ENCODE measurements around the gene COX6A2. TPM values are rescaled to one million over a fixed set of nuclear protein-coding genes. Genes with fewer than 3 reads are reported as not detected.
A peak's percentile ranks its signal among the peaks of the same experiment; 100 is the strongest.
"Not testable (repeated sequence)": the region's sequence is repeated elsewhere in the genome, so short reads cannot be mapped to it uniquely, and the experiment has no call there.

COX6A2 gene
- polyA plus RNA-seq, 3 donors, result 0.55 to 0.92 (median 0.86) TPM

DNA sequence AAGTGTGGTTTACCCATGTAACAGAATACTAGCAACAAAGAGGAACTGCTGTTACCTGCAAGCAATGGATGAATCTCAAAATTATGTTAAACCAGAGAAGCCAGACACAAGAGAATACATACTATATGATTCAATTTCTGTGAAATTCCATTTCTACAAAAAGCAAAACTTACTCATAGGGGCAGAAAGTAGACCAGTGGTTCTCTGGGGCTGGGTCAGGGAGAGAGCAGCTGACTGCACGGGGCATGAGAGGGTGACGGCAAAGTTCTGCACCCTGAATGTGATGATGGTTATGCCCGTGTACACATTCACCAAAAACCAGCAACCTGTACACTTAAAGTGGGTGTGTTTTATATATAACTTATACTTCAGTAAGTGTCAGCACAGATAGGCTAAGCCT is 11.4 kb upstream of the COX6A2 start:
- no peak for DNase-seq (ENCODE audit: low read depth in 3 of 3, low spot score in 2 of 3)

DNA sequence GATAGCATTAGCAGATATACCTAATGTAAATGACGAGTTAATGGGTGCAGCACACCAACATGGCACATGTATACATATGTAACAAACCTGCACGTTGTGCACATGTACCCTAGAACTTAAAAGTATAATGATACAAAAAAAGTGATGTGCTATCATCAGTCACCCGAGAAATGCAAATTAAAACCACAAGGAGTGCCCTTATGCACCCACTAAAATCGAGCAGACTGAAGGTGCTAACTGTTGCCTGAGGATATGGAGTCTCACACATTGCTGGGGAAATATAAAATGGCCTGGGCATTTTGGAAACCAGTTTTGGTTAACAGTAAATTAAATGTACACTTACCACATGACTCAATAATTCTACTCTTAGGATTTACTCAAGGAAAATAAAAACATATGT is 10.9 kb upstream of the COX6A2 start:
- DNase-seq (ENCODE audit: low read depth in 3 of 3, low spot score in 2 of 3), result not testable (repeated sequence)

DNA sequence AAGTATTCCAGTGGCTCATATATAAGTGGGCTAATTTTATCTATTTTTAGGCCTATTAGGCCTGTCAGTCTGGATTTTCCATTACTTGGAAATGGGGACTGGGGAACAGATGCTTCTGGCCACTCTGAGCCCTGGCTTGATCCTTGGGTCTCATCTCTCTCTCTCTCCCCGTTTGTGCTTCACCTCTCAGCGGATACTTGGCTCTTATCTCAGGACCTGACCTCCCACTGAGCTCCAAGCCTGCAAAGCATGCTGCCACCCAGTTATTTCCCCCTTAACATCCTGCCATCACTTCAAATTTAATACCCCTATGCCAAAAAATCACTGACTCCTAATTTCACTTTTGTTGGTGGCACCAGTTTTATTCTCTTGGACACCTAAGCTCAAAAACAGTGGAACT is 10.3 kb upstream of the COX6A2 start:
- no peak for DNase-seq (ENCODE audit: low read depth in 3 of 3, low spot score in 2 of 3)

DNA sequence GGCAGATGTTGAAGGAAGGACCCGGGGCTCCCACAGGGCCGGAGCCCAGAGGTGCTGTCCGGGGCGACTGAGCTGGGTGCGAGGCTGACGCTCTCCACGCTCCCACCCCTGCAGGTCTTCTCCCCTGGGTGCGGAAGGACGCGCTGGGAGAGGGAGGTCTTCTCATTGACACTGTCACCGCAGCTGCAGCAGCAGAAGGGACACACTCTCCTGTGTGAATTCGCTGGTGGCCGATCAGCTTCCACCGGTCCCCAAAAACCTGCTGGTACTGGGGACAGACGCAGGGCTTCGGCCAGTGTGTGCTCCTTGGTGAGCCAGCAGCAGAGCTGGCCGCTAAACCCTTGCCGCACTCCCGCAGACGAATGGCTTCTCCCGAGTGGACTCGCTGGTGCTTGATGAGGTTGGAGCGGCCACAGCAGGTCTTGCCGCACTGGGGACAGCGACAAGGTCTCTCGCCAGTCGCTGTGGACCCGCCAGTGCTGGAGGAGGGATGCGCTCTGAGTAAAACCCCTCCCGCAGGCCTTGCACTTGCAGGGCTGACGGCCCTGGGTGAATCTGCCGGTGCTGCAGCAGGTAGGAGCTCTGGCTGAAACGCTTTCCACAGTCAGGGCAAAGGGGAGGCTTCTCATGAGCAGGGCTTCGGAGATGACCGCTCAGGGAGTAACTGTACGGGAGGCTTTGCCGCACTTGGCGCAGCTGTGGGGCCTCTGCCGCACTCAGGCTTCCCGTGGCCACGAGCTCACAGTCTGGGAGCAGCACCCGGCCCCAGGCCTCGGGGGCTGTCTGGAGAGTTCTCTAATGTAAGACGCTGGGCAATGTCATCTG is 8.3 kb upstream of the COX6A2 start:
- DNase-seq (ENCODE audit: low read depth in 3 of 3, low spot score in 2 of 3), result no peak

DNA sequence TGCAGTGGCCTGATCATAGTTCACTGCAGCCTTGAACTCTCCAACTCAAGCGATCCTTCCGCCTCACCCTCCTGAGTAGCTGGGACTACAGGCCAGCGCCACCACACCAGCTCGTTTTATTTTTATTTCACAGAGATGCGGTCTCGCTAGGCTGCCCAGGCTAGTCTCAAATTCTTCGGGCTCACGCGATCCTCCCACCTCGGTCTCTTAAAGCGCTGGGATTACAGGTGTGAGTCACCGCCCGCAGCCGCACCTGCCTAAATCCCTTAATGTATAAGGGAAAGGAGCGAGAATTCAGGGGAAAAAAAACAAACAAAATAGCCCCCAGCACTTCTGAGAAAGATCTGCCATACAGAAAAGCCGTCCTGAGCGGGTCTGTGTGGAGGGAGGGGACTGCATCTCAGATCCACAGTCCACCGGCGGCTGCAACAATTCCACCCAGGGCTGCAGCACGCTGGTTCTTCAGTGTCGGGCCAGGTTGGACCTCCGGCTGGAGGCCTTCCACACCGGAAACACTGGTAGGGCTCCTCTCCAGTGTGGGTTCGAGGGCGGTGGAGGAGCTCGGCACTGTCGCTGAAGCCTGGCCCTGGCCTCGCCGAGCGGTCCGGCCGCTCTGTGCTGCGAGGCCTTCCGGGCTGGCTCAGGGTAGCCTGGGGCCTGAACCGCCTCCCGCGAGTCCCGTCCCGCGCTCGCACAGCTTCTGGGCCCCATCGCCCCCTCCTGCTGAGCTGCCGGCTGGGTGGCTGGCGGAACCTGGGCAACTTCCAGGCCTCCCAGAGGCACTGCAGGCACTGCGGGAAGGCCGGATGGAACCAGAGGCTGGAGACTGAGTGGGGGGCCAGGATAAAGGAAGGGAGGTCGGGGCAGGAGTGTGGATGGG is 7.4 kb upstream of the COX6A2 start:
- DNase-seq (ENCODE audit: low read depth in 3 of 3, low spot score in 2 of 3), result no peak

DNA sequence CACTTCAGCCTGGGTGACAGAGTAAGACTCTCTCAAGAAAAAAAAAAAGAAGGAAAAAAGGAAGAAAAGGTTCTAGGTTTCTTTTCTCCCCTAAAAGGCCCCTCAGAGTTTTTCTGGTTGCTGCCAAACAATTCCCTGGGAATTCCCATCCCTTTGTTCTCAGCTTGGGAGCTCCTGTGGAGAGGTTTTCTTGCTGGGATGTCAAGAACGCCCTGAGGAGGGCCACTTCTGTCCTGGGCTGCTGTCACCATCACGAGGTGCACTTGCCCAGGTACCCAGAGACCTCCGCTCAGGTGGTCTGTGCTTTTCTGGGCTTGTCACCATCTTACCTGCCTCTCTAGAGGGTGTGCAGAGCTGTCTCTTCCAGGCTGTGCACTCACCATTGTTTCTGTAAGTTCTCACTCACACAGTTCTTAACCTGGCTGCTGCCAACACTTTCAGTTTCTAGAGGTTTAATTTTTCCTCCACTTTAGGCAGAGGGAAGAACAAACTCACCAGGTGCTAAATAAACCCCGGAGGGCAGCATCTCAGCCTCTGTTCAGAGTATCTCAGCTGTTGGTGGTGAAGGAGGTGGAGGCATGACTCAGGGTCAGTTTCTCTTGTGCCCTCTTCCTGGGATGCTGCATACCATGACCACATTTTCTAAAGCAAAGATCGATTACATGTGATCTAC is 2.4 kb upstream of the COX6A2 start:
- DNase-seq (ENCODE audit: low read depth in 3 of 3, low spot score in 2 of 3), result no peak

DNA sequence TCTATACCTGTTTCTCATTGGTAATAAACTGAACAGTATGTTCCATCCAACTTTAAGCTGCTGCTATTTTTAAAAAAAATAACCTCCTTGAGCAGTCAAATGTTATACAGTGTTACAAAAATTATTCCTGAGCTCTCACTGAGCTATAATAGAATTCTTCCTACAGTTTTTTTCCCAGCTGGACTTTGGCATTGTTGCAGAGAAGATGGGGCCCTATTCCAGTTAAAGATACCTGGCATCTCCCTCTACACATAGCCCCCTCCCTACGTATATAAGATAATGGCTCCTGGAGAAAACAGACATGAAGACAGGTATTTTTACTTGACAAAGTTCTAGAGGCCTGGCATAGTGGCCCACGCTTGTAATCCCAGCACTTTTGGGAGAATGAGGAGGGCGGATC is 1.6 kb upstream of the COX6A2 start:
- no peak for DNase-seq (ENCODE audit: low read depth in 3 of 3, low spot score in 2 of 3)

DNA sequence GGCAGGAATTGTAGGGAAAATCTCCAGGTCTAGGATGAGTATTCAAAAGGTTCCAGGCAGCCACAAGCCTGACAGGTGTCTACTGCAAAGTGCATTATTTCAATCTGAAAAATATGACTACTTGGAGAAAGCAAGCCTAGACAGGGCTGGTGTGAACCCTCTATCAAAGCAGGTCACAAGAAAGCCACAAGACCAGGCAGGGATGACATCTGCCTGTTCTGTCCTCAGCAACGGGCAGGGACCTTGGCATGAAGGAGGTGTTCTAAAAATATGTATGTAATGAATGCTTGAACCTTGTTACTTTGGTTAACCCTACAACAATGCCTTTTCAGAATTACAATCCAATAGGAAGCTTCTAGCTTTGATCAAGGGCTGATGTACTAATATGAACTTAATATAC is 1.2 kb upstream of the COX6A2 start:
- no peak for DNase-seq (ENCODE audit: low read depth in 3 of 3, low spot score in 2 of 3)

DNA sequence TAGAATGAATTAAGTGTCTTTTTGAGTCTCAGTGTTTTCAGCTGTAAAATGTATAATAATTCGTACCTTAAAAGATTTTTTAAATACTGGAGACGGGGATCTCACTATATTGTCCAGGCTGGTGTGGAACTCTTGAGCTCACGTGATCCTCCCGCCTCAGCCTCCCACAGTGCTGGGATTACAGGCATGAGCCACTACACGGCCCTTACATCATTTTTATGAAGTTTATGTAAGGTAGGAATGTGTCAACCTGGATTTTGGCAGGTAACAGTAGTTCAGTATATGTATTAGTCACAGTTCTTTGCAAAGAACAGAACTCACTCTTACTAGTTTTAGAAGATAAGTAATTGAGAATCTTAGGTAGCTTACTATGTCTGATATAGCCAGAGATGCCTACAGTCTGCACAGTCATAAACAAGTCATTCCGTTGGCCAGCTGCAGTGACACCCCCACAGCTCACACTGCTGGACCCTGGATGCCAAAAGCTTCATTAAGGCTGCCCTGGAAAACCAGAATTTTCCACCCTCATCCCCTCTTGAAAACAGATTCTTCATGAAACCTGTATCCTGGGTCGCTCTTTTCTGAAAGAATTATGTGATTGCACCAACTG is 583 bp upstream of the COX6A2 start:
- DNase-seq (ENCODE audit: low read depth in 3 of 3, low spot score in 2 of 3), result no peak

DNA sequence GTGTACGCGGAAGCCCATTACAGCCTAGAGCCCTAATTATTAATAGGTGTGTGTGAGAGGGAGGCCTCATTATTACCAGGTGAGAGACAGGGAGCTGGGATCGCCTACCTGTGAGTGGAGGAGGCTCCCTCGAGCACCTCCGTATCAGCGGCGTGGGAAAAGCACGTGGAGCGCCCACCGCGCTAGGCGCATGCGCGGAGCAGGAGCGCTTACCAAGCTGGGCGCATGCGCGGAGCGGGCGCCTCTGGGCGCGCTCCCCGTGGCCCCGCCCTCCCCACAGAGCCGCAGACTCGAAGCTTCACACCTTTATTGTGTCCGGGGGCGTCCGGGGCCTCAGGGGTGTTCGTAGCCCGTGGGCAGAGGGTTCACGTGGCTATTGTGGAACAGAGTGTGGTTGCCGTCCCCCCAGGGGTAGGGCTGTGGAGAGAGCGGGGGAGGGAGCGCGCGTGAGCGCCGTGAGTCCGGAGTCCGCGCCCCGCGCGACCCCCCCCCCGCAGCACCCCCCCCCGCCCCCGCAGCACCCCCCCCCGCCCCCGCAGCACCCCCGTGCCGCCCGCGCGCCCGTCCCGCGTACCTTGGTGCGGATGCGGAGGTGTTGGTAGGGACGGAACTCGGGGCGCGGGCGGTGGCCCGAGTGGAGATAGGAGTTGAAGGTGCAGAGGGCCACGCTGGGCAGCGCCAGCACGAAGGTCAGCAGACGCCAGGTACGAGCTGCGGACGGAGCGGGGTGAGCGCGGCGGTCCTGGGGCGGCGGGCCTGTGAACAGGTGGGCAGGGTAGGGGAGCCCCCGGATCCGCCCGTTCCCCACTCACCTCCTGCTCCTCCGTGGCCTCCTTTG is 500 bp downstream of the COX6A2 start:
- DNase-seq (ENCODE audit: low read depth in 3 of 3, low spot score in 2 of 3), result peak in 1 of 3 donors; percentile 13

DNA sequence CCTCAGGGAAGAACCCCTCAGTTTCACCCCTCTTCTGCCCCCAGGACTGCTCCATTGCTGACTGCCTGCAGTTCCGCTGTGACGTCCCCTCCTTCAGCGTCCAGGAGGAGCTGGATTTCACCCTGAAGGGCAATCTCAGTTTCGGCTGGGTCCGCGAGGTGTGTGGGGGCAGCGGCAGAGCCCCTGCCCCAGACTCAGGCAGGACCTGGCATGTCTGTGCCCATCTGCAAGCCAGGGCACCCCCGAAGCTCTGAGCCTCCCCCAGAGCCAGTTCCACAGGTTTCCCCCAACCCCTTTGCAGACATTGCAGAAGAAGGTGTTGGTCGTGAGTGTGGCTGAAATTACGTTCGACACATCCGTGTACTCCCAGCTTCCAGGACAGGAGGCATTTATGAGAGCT is 4.4 kb downstream of the COX6A2 start:
- DNase-seq (ENCODE audit: low read depth in 3 of 3, low spot score in 2 of 3), result no peak

DNA sequence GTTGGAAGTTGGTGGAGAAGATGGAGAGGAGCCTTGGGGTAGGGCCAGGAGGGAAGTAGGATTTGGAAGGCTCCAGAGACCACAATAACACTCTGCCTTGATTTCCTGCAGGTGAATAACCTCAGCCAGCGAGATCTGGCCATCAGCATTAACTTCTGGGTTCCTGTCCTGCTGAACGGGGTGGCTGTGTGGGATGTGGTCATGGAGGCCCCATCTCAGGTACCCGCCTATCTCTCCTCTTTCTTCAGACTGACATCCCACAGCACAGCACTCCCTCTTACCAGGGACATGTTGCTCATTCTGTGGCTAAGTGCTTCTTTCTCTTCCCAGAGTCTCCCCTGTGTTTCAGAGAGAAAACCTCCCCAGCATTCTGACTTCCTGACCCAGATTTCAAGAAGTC is 4.9 kb downstream of the COX6A2 start:
- no peak for DNase-seq (ENCODE audit: low read depth in 3 of 3, low spot score in 2 of 3)

DNA sequence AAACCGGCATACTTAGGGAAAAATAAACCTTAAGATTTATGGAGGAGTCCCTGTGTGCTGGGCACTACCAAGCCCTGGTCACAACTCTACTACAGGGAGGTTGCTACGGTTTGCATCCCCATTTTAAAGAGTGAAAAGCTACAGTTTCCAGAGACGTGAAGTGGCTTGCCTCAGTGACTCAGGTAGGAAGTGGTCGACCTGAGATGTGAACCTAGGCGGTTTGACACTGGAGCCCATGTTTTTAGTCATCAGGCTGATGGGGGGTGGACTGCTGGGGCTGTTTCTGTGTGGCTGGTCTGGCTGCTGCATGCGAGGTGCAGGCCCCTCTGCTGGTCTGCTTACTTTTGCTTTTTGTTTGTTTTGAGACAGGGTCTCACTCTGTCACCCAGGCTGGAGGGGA is 6.6 kb downstream of the COX6A2 start:
- no peak for DNase-seq (ENCODE audit: low read depth in 3 of 3, low spot score in 2 of 3)

DNA sequence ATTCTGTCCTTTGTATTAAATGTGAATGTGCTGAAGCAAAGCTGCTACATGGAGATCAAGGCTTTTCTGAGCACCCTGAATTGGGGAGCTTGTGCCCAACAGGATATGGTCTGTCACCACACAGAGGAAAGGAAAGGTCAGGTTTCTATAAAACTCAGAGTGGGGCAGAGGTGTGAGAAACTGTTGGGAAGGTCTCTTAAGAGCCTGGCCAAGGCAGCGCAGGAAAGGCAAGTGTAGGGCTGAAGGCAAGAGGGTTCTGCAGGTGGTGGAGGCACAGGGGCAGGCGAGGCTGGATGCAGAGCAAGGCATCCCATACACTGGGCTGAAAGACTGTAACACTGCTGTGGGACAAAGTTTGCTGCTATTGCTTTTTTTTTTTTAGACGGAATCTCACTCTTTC is 8.1 kb downstream of the COX6A2 start:
- no peak for DNase-seq (ENCODE audit: low read depth in 3 of 3, low spot score in 2 of 3)

DNA sequence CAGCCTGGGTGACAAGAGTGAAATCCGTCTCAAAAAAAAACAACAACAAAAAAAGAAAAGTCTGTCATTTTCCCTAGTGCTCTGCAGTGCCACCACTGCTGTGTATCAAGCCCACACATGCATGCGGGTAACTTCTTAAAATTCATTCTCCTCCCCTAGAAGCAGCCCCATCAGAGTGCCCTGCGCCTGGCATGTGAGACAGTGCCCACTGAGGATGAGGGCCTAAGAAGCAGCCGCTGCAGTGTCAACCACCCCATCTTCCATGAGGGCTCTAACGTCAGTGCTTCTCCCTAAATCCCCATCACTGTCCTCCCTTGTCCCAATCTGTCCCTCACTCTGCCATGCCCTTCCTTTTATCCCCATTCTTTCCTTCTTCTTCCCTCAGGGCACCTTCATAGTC is 10.2 kb downstream of the COX6A2 start:
- no peak for DNase-seq (ENCODE audit: low read depth in 3 of 3, low spot score in 2 of 3)

DNA sequence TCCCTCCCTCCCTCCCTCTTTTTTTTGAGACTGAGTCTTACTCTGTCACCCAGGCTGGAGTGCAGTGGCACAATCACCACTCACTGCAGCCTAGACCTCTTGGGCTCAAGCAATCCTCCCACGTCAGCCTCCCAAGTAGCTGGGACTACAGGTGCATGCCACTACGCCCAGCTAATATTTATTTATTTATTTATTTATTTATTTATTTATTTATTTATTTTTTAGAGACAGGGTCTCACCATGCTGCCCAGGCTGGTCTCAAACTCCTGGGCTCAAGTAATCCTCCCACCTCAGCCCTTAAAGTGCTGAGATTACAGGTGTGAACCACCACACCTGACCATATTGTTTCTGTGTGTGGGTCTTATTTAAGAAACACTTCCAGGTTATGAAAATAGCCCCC is 11.1 kb downstream of the COX6A2 start:
- not testable (repeated sequence) for DNase-seq (ENCODE audit: low read depth in 3 of 3, low spot score in 2 of 3)

DNA sequence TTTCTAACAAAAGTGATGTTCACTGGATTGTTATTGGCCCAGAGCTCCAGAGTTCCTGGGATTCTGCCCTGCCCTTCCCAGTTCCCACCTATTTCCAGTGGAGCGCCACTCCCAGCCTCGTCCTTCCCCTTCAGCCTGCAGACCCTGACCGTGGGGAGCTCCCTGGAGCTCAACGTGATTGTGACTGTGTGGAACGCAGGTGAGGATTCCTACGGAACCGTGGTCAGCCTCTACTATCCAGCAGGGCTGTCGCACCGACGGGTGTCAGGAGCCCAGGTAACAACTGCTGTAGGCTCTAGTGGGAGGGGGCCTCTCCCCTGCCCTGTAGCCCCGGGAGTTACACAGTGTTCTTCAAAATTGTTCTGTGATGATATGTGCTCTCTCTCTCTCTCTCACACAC is 11.8 kb downstream of the COX6A2 start:
- DNase-seq (ENCODE audit: low read depth in 3 of 3, low spot score in 2 of 3), result no peak

DNA sequence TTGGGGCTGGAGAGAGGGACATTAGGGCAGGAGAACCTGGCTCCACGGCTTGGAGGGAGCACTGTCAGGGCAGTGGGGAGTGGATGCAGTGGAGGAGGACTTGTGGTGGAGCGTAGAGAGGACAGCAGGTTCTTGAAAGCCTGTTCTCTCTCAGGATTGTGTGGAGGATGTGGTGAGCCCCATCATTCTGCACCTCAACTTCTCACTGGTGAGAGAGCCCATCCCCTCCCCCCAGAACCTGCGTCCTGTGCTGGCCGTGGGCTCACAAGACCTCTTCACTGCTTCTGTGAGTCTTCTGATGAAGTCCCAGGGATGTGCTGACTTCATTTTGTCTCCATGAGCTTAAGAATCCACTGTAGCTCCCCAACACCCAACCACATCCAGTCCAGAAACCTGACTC is 13.5 kb downstream of the COX6A2 start:
- no peak for DNase-seq (ENCODE audit: low read depth in 3 of 3, low spot score in 2 of 3)

DNA sequence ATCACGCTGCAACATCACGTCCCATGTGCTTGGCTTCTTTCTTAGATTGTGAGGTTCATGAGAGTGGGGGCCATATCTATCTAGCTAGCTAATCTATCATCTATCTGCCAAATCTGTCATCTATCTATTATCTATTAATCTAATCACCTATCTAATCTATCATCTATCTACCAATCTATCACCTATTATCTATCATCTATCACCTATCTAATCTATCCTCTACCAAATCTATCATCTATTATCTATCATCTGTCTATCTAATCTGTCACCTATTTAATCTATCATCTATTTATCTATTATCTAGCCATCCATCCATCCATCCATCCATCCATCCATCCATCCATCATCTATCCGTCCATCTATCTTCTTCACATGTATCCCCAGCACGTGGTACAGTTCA is 14.2 kb downstream of the COX6A2 start:
- DNase-seq (ENCODE audit: low read depth in 3 of 3, low spot score in 2 of 3), result no peak

DNA sequence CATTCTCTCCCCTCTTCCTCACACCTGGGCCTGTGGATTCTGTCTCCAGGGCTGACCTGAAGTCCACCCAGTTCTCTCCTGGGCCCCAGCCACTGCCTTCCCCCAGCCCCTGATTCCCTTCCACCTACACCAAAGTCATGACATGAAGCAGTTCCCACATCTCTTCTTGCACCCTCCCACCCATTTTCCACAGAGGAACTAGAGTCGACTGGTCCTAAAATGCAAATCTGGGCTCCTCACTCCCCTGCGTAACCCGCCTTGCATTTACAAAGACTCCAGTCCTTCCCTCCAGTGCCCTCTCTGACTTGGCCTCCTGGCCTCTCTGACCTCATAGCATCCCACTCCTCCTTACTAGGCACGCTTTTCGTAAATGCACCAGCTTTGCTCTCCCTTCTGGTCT is 14.8 kb downstream of the COX6A2 start:
- DNase-seq (ENCODE audit: low read depth in 3 of 3, low spot score in 2 of 3), result no peak
